Bronchial epithelial cell (primary cell): ENCODE results near the gene CDH13. TPM values are rescaled to one million over a fixed set of nuclear protein-coding genes. Genes with fewer than 3 reads are reported as not detected.

Source experiments
- DNase-seq: peaks from one replicate; pipeline ENCODE4 v3.0.0-alpha.2; 2010; ENCODE audit warnings: low read depth
- FAIRE-seq: peaks from 2 replicates; lab custom pipeline; 2011; peaks lifted over from hg19 to GRCh38; lab: Jason Lieb, UNC
- H3K27me3 ChIP-seq: 2 replicates; pipeline ENCODE4 v1.5.1; 2011; ENCODE audit warnings: low read length; ENCODE audit not compliant: control insufficient read depth, insufficient read depth
- H3K36me3 ChIP-seq: 2 replicates; pipeline ENCODE4 v1.5.1; 2011; ENCODE audit warnings: low read length; ENCODE audit not compliant: control insufficient read depth, insufficient read depth
- H3K4me3 ChIP-seq: 2 replicates; pipeline ENCODE4 v1.5.1; 2011; ENCODE audit warnings: mild to moderate bottlenecking, low read depth, low read length, control low read depth
- total RNA-seq: library from RNA; depleted of rRNA; stranded (reverse); fragments of >200 nt; gene quantifications from 2 replicates; pipeline ENCODE4 v1.2.1, GENCODE V29; 2014
- TF ChIP-seq, protein P1 (sequence below): IDR thresholded peaks from 2 replicates; pipeline ENCODE4 v1.5.1; 2011; ENCODE audit warnings: mild to moderate bottlenecking, moderate library complexity, low read length, control low read depth, inconsistent platforms; ENCODE audit not compliant: insufficient read depth, severe bottlenecking

Gene CDH13
- total RNA-seq, 1 donor from 2014 or later = 31.3 TPM

DNA sequence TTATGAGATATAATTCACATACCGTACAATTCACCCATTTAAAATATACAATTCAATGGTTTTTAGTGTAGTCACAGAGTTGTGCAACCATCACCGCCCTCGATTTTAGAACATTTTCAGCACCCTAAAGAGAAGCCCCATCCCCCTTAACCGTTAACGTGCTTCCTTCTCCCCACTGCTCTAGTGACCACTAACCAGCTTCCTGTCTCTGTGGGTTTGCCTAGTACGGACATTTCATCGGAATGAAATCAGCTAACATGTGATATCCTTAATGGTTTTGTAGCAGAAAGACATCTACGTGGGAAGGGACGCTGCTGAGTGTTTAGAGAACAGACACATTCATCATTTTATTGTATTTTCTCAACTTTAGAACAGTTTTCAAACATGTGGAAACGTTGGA is 1100.2 kb downstream of the CDH13 start:
- H3K36me3 ChIP-seq = no peaks in the 10 kb centered on the region
- TF ChIP-seq, protein P1, sequence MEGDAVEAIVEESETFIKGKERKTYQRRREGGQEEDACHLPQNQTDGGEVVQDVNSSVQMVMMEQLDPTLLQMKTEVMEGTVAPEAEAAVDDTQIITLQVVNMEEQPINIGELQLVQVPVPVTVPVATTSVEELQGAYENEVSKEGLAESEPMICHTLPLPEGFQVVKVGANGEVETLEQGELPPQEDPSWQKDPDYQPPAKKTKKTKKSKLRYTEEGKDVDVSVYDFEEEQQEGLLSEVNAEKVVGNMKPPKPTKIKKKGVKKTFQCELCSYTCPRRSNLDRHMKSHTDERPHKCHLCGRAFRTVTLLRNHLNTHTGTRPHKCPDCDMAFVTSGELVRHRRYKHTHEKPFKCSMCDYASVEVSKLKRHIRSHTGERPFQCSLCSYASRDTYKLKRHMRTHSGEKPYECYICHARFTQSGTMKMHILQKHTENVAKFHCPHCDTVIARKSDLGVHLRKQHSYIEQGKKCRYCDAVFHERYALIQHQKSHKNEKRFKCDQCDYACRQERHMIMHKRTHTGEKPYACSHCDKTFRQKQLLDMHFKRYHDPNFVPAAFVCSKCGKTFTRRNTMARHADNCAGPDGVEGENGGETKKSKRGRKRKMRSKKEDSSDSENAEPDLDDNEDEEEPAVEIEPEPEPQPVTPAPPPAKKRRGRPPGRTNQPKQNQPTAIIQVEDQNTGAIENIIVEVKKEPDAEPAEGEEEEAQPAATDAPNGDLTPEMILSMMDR = no peak
- H3K4me3 ChIP-seq = no peak overlapping the region
- FAIRE-seq (no peak), DNase-seq (no peak)
- no peaks in the 10 kb centered on the region for H3K27me3 ChIP-seq

DNA sequence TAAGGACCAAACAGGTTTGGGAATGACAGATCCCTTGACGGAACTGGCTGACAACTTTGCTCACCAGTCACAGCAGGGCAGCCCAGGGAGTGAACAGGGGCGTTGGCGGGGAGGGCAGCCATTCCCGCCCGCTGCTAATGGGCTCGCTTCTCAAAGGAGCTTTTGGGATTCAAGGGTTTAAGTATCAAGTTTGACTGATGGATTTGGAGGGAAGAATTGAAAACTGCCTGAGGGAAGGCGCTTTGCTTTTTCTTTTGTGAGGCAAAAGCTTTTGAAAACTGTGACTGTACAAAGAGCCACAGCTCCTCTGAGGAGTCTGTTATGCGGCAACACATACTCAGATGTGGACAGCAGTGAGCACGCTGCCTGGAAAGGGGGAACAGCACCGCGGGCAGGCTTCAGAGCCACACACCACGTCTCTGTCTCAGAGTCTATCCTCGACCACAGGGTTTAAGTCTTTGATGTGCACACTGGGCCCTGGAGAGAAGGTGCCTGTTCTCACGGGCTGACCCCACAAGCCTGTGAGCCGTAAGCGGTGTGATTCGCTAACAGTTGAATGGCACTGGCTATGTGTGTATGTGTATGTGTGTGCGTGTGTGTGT is 1101.1 kb downstream of the CDH13 start:
- no peak for DNase-seq
- no peak for FAIRE-seq
- H3K4me3 ChIP-seq = no peak overlapping the region
- H3K36me3 ChIP-seq = no peaks in the 10 kb centered on the region
- TF ChIP-seq, protein P1 = no peak
- H3K27me3 ChIP-seq = no peaks in the 10 kb centered on the region

DNA sequence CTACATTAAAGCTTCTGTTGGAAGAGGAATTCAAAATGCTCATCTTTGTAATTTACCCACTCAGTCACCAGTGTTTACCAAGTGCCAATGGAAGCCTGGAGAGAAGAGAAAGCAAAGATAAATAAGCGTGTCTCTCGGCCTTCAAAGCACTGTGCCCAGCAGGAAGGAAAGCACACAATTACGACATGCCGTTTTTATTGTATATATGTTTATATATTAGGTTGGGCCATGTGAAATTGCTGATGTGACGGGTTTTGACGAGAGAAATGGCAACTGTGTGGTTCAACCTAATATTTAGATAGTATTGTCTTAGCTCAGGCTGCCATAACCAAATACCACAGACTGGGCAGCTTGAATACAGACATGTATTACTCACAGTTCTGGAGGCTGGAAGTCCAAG is 1101.7 kb downstream of the CDH13 start:
- FAIRE-seq (no peak), DNase-seq (no peak)
- TF ChIP-seq, protein P1 = no peak
- Histone ChIP-seq H3K4me3 (no peak overlapping the region), H3K27me3 (no peaks in the 10 kb centered on the region), H3K36me3 (no peaks in the 10 kb centered on the region)

DNA sequence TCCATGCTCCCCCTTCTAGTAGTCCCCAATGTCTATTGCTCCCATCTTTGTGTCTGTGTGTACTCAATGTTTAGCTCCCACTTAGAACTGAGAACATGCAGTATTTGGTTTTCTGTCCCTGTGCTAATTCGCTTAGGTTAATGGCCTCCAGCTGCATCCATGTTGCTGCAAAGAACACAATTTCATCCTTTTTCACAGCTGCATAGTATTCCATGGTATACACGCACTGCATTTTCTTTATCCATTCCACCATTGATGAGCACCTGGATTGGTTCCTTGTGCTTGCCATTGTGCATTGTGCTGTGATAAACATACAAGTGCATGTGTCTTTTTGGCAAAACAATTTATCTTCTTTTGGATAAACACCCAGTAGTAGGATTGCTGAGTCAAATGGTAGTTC is 1104.0 kb downstream of the CDH13 start:
- DNase-seq (no peak), FAIRE-seq (no peak)
- Histone ChIP-seq H3K4me3 (no peak overlapping the region), H3K27me3 (no peaks in the 10 kb centered on the region), H3K36me3 (no peaks in the 10 kb centered on the region)
- TF ChIP-seq, protein P1 = no peak

DNA sequence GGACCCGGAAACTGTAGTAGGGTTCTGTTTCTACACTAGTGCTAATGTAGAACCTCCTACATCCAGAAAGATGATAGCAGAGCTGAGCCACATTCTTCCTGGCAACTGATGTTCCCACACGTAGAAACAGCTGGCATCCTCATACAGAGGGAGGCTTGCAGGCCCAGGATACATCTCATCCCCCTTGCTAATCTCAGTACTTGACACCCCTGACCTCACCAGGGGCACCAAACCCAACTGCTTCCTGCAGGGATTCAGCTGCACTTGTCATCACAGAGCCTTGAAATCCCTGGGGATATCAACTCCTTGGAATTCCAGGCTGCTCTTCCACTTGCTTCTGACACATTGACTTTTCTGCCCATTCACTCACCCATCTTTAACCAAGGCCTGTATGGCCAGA is 1105.8 kb downstream of the CDH13 start:
- TF ChIP-seq, protein P1 = no peak
- Histone ChIP-seq H3K36me3 (no peaks in the 10 kb centered on the region), H3K27me3 (no peaks in the 10 kb centered on the region), H3K4me3 (no peak overlapping the region)
- no peak for FAIRE-seq
- DNase-seq = no peak

DNA sequence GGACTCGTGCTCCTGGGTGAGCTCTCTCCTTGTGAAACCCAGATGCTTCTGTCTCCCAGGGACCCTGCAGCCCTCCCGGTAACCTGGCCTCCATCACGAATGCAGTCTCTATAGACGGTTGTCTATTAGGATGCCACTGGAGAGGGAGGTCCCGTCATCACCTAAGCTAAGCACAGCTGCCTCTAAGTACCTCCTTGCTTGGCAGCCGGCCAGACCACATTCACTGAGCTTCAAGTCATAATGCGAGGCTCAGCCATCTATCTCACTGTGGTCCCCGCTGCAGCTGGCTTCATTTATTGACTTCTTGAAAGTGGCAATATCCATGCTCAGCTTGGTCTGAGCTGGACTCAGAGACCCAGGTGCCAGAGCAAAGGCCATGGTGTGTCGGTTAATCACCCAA is 1106.5 kb downstream of the CDH13 start:
- TF ChIP-seq, protein P1 = no peak
- FAIRE-seq = no peak
- no peaks in the 10 kb centered on the region for H3K27me3 ChIP-seq
- H3K36me3 ChIP-seq = no peaks in the 10 kb centered on the region
- DNase-seq = no peak
- H3K4me3 ChIP-seq = no peak overlapping the region
